Ovary (tissue), 9 donors: ENCODE results near the gene ATP6V0B. TPM values are rescaled to one million over a fixed set of nuclear protein-coding genes. Genes with fewer than 3 reads are reported as not detected.

Experiments used
- DNase-seq, 5 donors: peaks; one replicate each; pipeline ENCODE4 v3.0.0-alpha.2; 2019 to 2020
- H3K27ac ChIP-seq, 2 donors: fragments of 200-600 bp; one replicate each; pipeline versions ENCODE4 v1.5.1 to v1.8.0; 2019 to 2022
- H3K27me3 ChIP-seq: fragments of 200-600 bp; one replicate; pipeline ENCODE4 v1.8.0; 2022
- H3K36me3 ChIP-seq: fragments of 200-600 bp; sonication (generic); one replicate; pipeline ENCODE4 v1.5.1; 2019
- H3K4me1 ChIP-seq: one replicate; pipeline ENCODE4 v1.8.1; 2013; ENCODE audit warnings: mild to moderate bottlenecking, moderate library complexity; ENCODE audit not compliant: insufficient read depth
- H3K4me3 ChIP-seq: fragments of 200-600 bp; sonication (generic); one replicate; pipeline ENCODE4 v1.5.1; 2017
- H3K9me3 ChIP-seq, 2 donors: fragments of 200-600 bp in 1 of 2; sonication (generic) in 1 of 2; one replicate each; pipeline versions ENCODE4 v1.5.1 to v1.8.1; 2013 to 2019; ENCODE audit warnings: mild to moderate bottlenecking in 1 of 2, moderate library complexity in 1 of 2
- EP300 ChIP-seq: sonication (generic); formaldehyde crosslinking; IDR thresholded peaks from one replicate; pipeline ENCODE4 v1.6.1; 2017; ENCODE audit warnings: antibody characterized with exemption
- POLR2A ChIP-seq: fragments of 450-650 bp; IDR thresholded peaks from one replicate; pipeline ENCODE4 v1.6.1; 2017; ENCODE audit warnings: antibody characterized with exemption, mild to moderate bottlenecking, moderate library complexity
- whole genome bisulfite sequencing, 3 donors: extraction: QIAGEN DNeasy Blood & Tissue Kit in 1 of 3; methylation state at CpG; one replicate each; pipeline versions ENCODE4 v1.1.5 to v1.1.7; 2013 to 2017; 5-methylcytosine and 5-hydroxymethylcytosine counted together
- intact Hi-C, 4 donors: fragments of 100-400 bp; cut with DNase I; formaldehyde crosslinking; loops; one replicate each; pipeline versions ENCODE4 v1.11.0 to v1.15.1; 2022 to 2023
- polyA plus RNA-seq, 2 donors: library from polyadenylated mRNA; stranded (reverse); fragments of 200-250 nt in 1 of 2; fragments of 350-450 nt in 1 of 2; fragmentation: Illumina TruSeq in 1 of 2; extraction: RNeasy Lipid Tissue Mini Kit (QIAGEN cat#74804) in 1 of 2; gene quantifications; one replicate each; pipeline ENCODE4 v1.2.3, GENCODE V29; 2013 to 2014
- total RNA-seq, 7 donors: library from RNA; depleted of rRNA in 2 of 7; stranded (reverse); fragments of >200 nt in 2 of 7; fragmentation: NEBNext Ultra II Directional in 3 of 7; extraction: Animal tissue kit (Norgen Biotek cat#: 25700) in 3 of 7; gene quantifications; one replicate each; pipeline versions ENCODE4 v1.1.0 to v1.2.4, GENCODE V29; 2016 to 2023
- TF ChIP-seq, protein P1 (sequence below), 3 donors: fragments of 450-650 bp in 2 of 3; fragments of 200-600 bp in 1 of 3; IDR thresholded peaks; one replicate each; pipeline versions ENCODE4 v1.5.1 to v1.8.0; 2016 to 2022; ENCODE audit warnings: antibody characterized with exemption in 3 of 3, mild to moderate bottlenecking in 1 of 3
- donor health status: DM: no; HTN: no; CAD: no; lungs with moderate emphysema.
- donor health status: DM: no; HTN: no; CAD: no.
- donor health status: Bipolar disorder and iron deficiency.
- donor health status: DM: yes; HTN: yes; CAD: no.
- donor health status: DM: no; HTN: no; CAD: no.
- donor health status: DM: yes; HTN: yes; CAD: no.

The ATP6V0B gene
- total and polyA plus RNA-seq, 9 donors: 46.1 to 108 (median 74.4) TPM

DNA sequence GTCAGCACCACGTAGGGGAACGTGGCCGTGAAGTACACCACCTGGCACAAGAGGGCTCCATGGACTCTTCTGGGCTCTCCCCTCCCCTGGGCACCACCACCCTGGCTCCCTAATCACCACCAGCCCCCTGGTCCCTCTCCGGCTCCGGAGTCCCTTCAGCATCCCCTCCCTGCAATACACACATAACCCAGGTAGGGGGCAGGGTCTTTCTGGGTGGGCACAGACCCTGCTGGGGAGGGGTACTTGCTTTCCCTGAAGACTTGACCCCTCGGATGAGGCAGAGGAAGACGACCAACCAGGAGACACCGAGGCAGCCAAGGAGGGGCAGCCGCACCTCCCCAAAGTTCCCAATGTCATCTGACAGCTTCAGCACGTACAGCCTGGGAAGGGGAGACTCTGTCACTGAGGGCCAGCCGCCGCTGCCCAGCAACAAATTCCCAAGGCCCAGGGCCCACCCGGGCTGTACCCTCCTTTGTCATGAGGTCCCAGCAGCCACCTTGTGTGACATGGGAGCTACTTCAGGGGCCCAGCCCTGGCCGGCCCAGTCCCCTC lies 27.9 kb downstream of the ATP6V0B start:
- no peak overlapping the region for H3K27ac ChIP-seq
- TF ChIP-seq POLR2A: no peak
- TF ChIP-seq, protein P1, sequence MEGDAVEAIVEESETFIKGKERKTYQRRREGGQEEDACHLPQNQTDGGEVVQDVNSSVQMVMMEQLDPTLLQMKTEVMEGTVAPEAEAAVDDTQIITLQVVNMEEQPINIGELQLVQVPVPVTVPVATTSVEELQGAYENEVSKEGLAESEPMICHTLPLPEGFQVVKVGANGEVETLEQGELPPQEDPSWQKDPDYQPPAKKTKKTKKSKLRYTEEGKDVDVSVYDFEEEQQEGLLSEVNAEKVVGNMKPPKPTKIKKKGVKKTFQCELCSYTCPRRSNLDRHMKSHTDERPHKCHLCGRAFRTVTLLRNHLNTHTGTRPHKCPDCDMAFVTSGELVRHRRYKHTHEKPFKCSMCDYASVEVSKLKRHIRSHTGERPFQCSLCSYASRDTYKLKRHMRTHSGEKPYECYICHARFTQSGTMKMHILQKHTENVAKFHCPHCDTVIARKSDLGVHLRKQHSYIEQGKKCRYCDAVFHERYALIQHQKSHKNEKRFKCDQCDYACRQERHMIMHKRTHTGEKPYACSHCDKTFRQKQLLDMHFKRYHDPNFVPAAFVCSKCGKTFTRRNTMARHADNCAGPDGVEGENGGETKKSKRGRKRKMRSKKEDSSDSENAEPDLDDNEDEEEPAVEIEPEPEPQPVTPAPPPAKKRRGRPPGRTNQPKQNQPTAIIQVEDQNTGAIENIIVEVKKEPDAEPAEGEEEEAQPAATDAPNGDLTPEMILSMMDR (IDR thresholded peaks at IDR 0.05): no peak
- TF ChIP-seq EP300: no peak
- intact Hi-C loops: loop anchor here in 2 of 4 donors (5.0 to 10.0 kb wide), 2 partner anchors 35 to 642 kb away; no protein-coding TSS in a partner anchor
- 84 to 86% (median 85%) methylated on average over 13 to 14 of the region's 14 CpGs for WGBS, 3 donors
- no peaks in the 10 kb centered on the region for H3K9me3 ChIP-seq
- H3K27me3 ChIP-seq: no peaks in the 10 kb centered on the region
- H3K4me1 ChIP-seq: no peaks in the 10 kb centered on the region
- no peak for DNase-seq
- no peak overlapping the region for H3K4me3 ChIP-seq
- H3K36me3 ChIP-seq: no peaks in the 10 kb centered on the region

DNA sequence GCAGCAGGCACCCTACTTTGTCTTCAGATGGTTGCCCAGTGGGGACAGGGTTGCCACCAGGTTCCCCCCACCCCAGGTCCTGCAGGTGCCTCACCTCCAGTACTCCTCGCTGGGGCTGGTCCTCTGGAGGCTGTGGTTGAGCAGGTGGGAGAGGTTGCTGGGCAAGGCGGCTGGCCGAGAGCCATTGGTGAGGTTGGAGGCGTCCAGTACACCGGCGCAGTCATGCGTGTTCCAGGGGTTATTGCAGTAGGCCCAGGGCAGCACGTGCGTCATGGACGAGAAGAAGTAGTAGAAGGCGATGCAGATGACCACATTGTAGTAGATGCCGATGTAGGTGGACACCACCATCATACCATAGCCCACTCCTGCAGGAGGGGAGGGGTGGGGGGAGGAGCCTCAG lies 33.5 kb downstream of the ATP6V0B start:
- TF ChIP-seq, protein P1 (IDR thresholded peaks at IDR 0.05): no peak
- no peak for TF ChIP-seq EP300
- no peak for TF ChIP-seq POLR2A
- intact Hi-C loops: loop anchor here in 2 of 4 donors (5.0 to 10.0 kb wide), 2 partner anchors 39 to 637 kb away; no protein-coding TSS in a partner anchor
- WGBS, 3 donors: 91 to 95% (median 94%) methylated on average over 12 of the region's 12 CpGs

DNA sequence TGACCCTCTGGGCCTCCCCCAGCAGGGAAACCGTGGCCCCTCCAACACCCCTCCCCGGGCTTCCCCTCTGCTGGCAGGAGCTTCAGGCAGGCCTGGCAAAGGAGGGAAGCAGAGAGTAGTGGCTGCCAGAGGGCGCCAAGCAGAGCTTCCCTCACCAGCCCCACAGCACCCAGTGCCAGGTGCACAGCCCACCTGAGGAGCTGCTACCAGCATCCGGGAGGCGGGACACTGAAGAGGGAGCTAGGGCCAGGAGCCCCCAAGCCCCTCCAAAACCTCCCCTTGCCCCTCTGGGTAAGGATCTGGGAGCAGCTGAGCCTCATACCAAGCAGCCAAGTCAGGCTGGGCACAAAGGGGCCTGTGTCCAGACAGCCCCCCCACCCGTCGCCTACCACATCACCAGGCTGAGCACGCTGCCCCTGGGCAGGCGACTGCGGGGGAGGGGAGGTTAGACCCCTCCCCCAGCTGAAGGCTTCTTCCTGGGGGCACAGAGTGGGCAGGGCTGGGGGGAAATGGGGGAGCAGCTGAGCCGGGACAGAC lies 36.2 kb downstream of the ATP6V0B start:
- Histone ChIP-seq H3K27me3 (no peaks in the 10 kb centered on the region), H3K27ac (no peak overlapping the region), H3K36me3 (no peaks in the 10 kb centered on the region), H3K9me3 (no peaks in the 10 kb centered on the region), H3K4me3 (no peak overlapping the region), H3K4me1 (no peaks in the 10 kb centered on the region)
- no peak for DNase-seq
- intact Hi-C loops: no loop called here
- 76 to 86% (median 78%) methylated on average over 2 to 11 of the region's 11 CpGs for WGBS, 3 donors
- TF ChIP-seq POLR2A (no peak), EP300 (no peak)
- TF ChIP-seq, protein P1 (IDR thresholded peaks at IDR 0.05): no peak

More for the DNA sequence above, 33.5 kb downstream of the ATP6V0B start:
- H3K27ac ChIP-seq: no peak overlapping the region
- H3K27me3 ChIP-seq: no peaks in the 10 kb centered on the region
- H3K9me3 ChIP-seq: no peaks in the 10 kb centered on the region
- H3K4me3 ChIP-seq: no peak overlapping the region
- no peaks in the 10 kb centered on the region for H3K4me1 ChIP-seq
- no peaks in the 10 kb centered on the region for H3K36me3 ChIP-seq
- no peak for DNase-seq

DNA sequence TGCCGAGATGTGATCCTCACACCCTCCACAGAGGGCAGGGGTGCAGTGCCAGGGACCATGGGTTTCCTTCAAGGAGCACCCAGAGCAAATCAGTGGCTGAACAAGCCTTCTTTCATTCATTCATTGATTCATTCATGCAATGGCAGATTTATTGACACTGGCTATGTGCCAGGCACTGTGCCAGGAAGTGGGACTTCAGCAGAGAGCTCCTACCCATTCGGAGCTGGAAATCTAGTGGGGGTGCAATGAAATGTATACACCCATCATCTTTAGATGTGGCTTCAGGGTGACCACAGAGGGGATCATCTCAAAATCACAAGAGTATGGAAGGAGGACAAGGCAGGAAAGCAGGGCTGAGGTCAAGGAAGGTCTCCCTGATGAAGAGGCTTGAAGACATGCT lies 37.6 kb downstream of the ATP6V0B start:
- H3K4me1 ChIP-seq: no peaks in the 10 kb centered on the region
- WGBS, 3 donors: 78 to 98% (median 84%) methylated on average over 2 of the region's 2 CpGs
- H3K36me3 ChIP-seq: no peaks in the 10 kb centered on the region
- no peak for DNase-seq
- intact Hi-C loops: no loop called here
- H3K4me3 ChIP-seq: no peak overlapping the region
- H3K27ac ChIP-seq: no peak overlapping the region
- no peaks in the 10 kb centered on the region for H3K9me3 ChIP-seq
- TF ChIP-seq EP300: no peak
- no peak for TF ChIP-seq POLR2A
- TF ChIP-seq, protein P1 (IDR thresholded peaks at IDR 0.05): no peak
- H3K27me3 ChIP-seq: no peaks in the 10 kb centered on the region
